Activated naive CD8-positive, alpha-beta T cell treated with anti-CD3 and anti-CD28 coated beads, Interleukin-2, amount 10 ng/mL, durations not matched to agents 7 days and 5 days (primary cell): ENCODE measurements around the gene SNX25. TPM values are rescaled to one million over a fixed set of nuclear protein-coding genes. Genes with fewer than 3 reads are reported as not detected.
"Not testable (repeated sequence)": the region's sequence is repeated elsewhere in the genome, so short reads cannot be mapped to it uniquely, and the experiment has no call there.

Experiments used
- ATAC-seq: fragments of 150-1000 bp; cut with Tn5 transposase; one replicate; pipeline ENCODE4 v1.10.0; 2021; ENCODE audit warnings: low read depth, moderate library complexity
- POLR2A ChIA-PET: fragments of 350-600 bp; sonication (Branson Sonifier 250); formaldehyde crosslinking; loops from one replicate; lab custom pipeline; 2021; ENCODE audit warnings: antibody characterized with exemption; lab: Charles Lee
- DNase-seq: peaks from one replicate; pipeline ENCODE4 v3.0.0; 2021
- H3K27ac Mint-ChIP-seq: one replicate; pipeline ENCODE4 v1.8.0; 2022; ENCODE audit warnings: mild to moderate bottlenecking, mixed read lengths
- H3K27me3 Mint-ChIP-seq: one replicate; pipeline ENCODE4 v1.8.0; 2022; ENCODE audit warnings: mild to moderate bottlenecking, moderate library complexity, mixed read lengths
- H3K36me3 Mint-ChIP-seq: one replicate; pipeline ENCODE4 v1.8.0; 2021; ENCODE audit warnings: mild to moderate bottlenecking, mixed read lengths
- H3K4me1 Mint-ChIP-seq: one replicate; pipeline ENCODE4 v1.8.0; 2021; ENCODE audit warnings: mixed read lengths
- H3K4me3 Mint-ChIP-seq: one replicate; pipeline ENCODE4 v1.8.0; 2022; ENCODE audit warnings: mild to moderate bottlenecking, moderate library complexity, mixed read lengths
- H3K9me3 Mint-ChIP-seq: one replicate; pipeline ENCODE4 v1.8.0; 2021; ENCODE audit warnings: mixed read lengths
- total RNA-seq, 2 experiments: library from RNA; stranded (reverse); gene quantifications; one replicate each; pipeline ENCODE4 v1.2.3, GENCODE V29; 2021

The SNX25 gene
- total RNA-seq, 2 experiments from 2014 or later: 15.9 to 16.4 TPM

GRCh38 chr4:185196437-185196836 lies 13.0 kb upstream of the SNX25 start:
- Mint-ChIP-seq H3K27ac (no peak overlapping the region), H3K4me1 (peaks cover 13% of the 10 kb centered on the region)
- POLR2A ChIA-PET: no interaction called here

GRCh38 chr4:185198189-185198588 lies 11.2 kb upstream of the SNX25 start:
- H3K4me1 Mint-ChIP-seq: peaks cover 25% of the 10 kb centered on the region
- POLR2A ChIA-PET, H3K4me3 Mint-ChIP-seq, H3K9me3 Mint-ChIP-seq, H3K27ac Mint-ChIP-seq, H3K27me3 Mint-ChIP-seq, ATAC-seq, H3K36me3 Mint-ChIP-seq, DNase-seq: not testable (repeated sequence)

More at GRCh38 chr4:185196437-185196836, 13.0 kb upstream of the SNX25 start:
- no peak for ATAC-seq
- H3K27me3 Mint-ChIP-seq: no peaks in the 10 kb centered on the region
- DNase-seq: no peak
- H3K4me3 Mint-ChIP-seq: no peak overlapping the region
- peaks cover 5% of the 10 kb centered on the region for H3K36me3 Mint-ChIP-seq
- no peaks in the 10 kb centered on the region for H3K9me3 Mint-ChIP-seq

GRCh38 chr4:185201977-185202962 lies 7.1 kb upstream of the SNX25 start:
- Mint-ChIP-seq H3K36me3 (no peaks in the 10 kb centered on the region), H3K4me1 (peaks cover 32% of the 10 kb centered on the region), H3K9me3 (no peaks in the 10 kb centered on the region), H3K4me3 (peak overlapping the region; percentile 97), H3K27ac (peak overlapping the region; percentile 96), H3K27me3 (peaks cover 2% of the 10 kb centered on the region)
- POLR2A ChIA-PET: no interaction called here
- DNase-seq (no peak), ATAC-seq (no peak)

GRCh38 chr4:185202984-185203485 lies 6.4 kb upstream of the SNX25 start:
- Mint-ChIP-seq H3K27ac (peak overlapping the region; percentile 96), H3K36me3 (no peaks in the 10 kb centered on the region), H3K9me3 (no peaks in the 10 kb centered on the region), H3K27me3 (peaks cover 4% of the 10 kb centered on the region), H3K4me1 (peaks cover 32% of the 10 kb centered on the region), H3K4me3 (peak overlapping the region; percentile 97)
- no peak for DNase-seq
- no peak for ATAC-seq
- POLR2A ChIA-PET: no interaction called here

GRCh38 chr4:185203486-185204237 lies 5.7 kb upstream of the SNX25 start, which contains the start of gene CFAP97:
Gene CFAP97, minus strand, starts transcription at chr4:185204000. Its CDS starts 12,804 bp downstream, at chr4:185191196.
- ATAC-seq (peak; percentile 81), DNase-seq (peak; percentile 86)
- H3K4me1 Mint-ChIP-seq: peaks cover 30% of the 10 kb centered on the region
- POLR2A ChIA-PET: no interaction called here
- peaks cover 9% of the 10 kb centered on the region for H3K27me3 Mint-ChIP-seq
- no peaks in the 10 kb centered on the region for H3K36me3 Mint-ChIP-seq
- H3K9me3 Mint-ChIP-seq: no peaks in the 10 kb centered on the region
- peak within 1 kb of the TSS; percentile 97 for H3K4me3 Mint-ChIP-seq
- H3K27ac Mint-ChIP-seq: peak within 1 kb of the TSS; percentile 96

- peak overlapping the region; percentile 79 for H3K27ac Mint-ChIP-seq
- ATAC-seq: no peak
- POLR2A ChIA-PET: interaction anchor here (0.8 kb wide), 1 partner anchor 191 kb away, joined by 5 read pairs; the partner anchor contains the start of gene LRP2BP
- no peaks in the 10 kb centered on the region for H3K9me3 Mint-ChIP-seq
- H3K36me3 Mint-ChIP-seq: no peaks in the 10 kb centered on the region
- H3K27me3 Mint-ChIP-seq: peaks cover 9% of the 10 kb centered on the region
- peaks cover 32% of the 10 kb centered on the region for H3K4me1 Mint-ChIP-seq
- no peak for DNase-seq
- H3K4me3 Mint-ChIP-seq: peak overlapping the region; percentile 76
These were observed 5.0 kb upstream of the SNX25 start for GRCh38 chr4:185204238-185204910.

- not testable (repeated sequence) for H3K27ac Mint-ChIP-seq, H3K27me3 Mint-ChIP-seq, H3K36me3 Mint-ChIP-seq, ATAC-seq, DNase-seq, H3K9me3 Mint-ChIP-seq
- POLR2A ChIA-PET: interaction anchor here (0.8 kb wide), 1 partner anchor 191 kb away, joined by 5 read pairs; the partner anchor contains the start of gene LRP2BP
- H3K4me1 Mint-ChIP-seq: peaks cover 32% of the 10 kb centered on the region
- H3K4me3 Mint-ChIP-seq: peak overlapping the region; percentile 76
These were observed 4.3 kb upstream of the SNX25 start for GRCh38 chr4:185205073-185205472.

- peaks cover 9% of the 10 kb centered on the region for H3K27me3 Mint-ChIP-seq
- POLR2A ChIA-PET: interaction anchor here (0.7 kb wide), 1 partner anchor 522 kb away, joined by 3 read pairs; no protein-coding TSS in a partner anchor
These were observed 3.6 kb upstream of the SNX25 start for GRCh38 chr4:185205697-185206342.

GRCh38 chr4:185207466-185207865 lies 1.9 kb upstream of the SNX25 start:
- H3K4me1 Mint-ChIP-seq: peaks cover 35% of the 10 kb centered on the region
- no peak overlapping the region for H3K27ac Mint-ChIP-seq
- no peaks in the 10 kb centered on the region for H3K9me3 Mint-ChIP-seq
- POLR2A ChIA-PET: no interaction called here
- H3K27me3 Mint-ChIP-seq: peaks cover 9% of the 10 kb centered on the region
- ATAC-seq: no peak
- no peak overlapping the region for H3K4me3 Mint-ChIP-seq
- H3K36me3 Mint-ChIP-seq: peaks cover 5% of the 10 kb centered on the region
- no peak for DNase-seq

More at GRCh38 chr4:185205697-185206342, 3.6 kb upstream of the SNX25 start:
- DNase-seq (no peak), ATAC-seq (no peak)
- Mint-ChIP-seq H3K36me3 (no peaks in the 10 kb centered on the region), H3K4me1 (peaks cover 34% of the 10 kb centered on the region), H3K4me3 (no peak overlapping the region), H3K27ac (no peak overlapping the region), H3K9me3 (no peaks in the 10 kb centered on the region)

- H3K27me3 Mint-ChIP-seq, H3K9me3 Mint-ChIP-seq, H3K4me3 Mint-ChIP-seq, H3K36me3 Mint-ChIP-seq, DNase-seq, ATAC-seq, H3K27ac Mint-ChIP-seq: not testable (repeated sequence)
- POLR2A ChIA-PET: interaction anchor here (1.7 to 1.8 kb wide), 2 partner anchors 9 to 45 kb away, joined by 4 to 11 read pairs; no protein-coding TSS in a partner anchor
- peaks cover 22% of the 10 kb centered on the region for H3K4me1 Mint-ChIP-seq
These were observed 379 bp downstream of the SNX25 start for GRCh38 chr4:185209852-185210101.

- Mint-ChIP-seq H3K27me3 (peaks cover 9% of the 10 kb centered on the region), H3K4me3 (peak overlapping the region; percentile 88), H3K9me3 (no peaks in the 10 kb centered on the region), H3K4me1 (peaks cover 18% of the 10 kb centered on the region), H3K36me3 (peaks cover 8% of the 10 kb centered on the region), H3K27ac (peak overlapping the region; percentile 69)
- peak; percentile 70 for DNase-seq
- ATAC-seq: peak; percentile 55
- POLR2A ChIA-PET: interaction anchor here (1.7 to 1.8 kb wide), 2 partner anchors 10 to 44 kb away, joined by 4 to 11 read pairs; no protein-coding TSS in a partner anchor
These were observed 944 bp downstream of the SNX25 start for GRCh38 chr4:185210102-185210981.
